SU-DHL-6 (cell line): ENCODE results near the gene C1GALT1.
"Not testable (repeated sequence)": the region's sequence is repeated elsewhere in the genome, so short reads cannot be mapped to it uniquely, and the experiment has no call there.

Experiments used
- EZH2phosphoT487 ChIP-seq: fragments of 200-600 bp; sonication (generic), shearing (Covaris generic); conservative IDR thresholded peaks from 2 replicates; pipeline ENCODE4 v1.6.1; 2018; ENCODE audit warnings: mild to moderate bottlenecking, antibody characterized with exemption, low read length, moderate library complexity, mixed read lengths
- TF ChIP-seq, protein P1 (sequence below): fragments of 200-600 bp; sonication (generic); IDR thresholded peaks from one replicate; pipeline ENCODE4 v1.5.1; 2017; ENCODE audit warnings: antibody characterized with exemption, mild to moderate bottlenecking, low read length, moderate library complexity; ENCODE audit not compliant: insufficient read depth, poor library complexity, severe bottlenecking

DNA sequence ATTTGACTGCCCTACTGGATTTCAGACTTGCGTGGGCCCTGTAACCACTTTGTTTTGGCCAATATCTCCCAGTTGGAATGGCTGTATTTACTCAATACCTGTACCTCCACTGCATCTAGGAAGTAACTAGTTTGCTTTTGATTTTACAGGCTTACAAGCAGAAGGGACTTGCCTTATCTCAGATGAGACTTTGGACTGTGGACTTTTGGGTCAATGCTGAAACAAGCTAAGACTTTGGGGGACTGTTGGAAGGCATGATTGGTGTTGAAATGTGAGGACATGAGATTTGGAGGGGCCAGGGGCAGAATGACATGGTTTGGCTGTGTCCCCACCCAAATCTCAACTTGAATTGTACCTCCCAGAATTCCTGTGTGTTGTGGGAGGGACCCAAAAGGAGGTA is 28.0 kb upstream of the C1GALT1 start:
- TF ChIP-seq, protein P1, sequence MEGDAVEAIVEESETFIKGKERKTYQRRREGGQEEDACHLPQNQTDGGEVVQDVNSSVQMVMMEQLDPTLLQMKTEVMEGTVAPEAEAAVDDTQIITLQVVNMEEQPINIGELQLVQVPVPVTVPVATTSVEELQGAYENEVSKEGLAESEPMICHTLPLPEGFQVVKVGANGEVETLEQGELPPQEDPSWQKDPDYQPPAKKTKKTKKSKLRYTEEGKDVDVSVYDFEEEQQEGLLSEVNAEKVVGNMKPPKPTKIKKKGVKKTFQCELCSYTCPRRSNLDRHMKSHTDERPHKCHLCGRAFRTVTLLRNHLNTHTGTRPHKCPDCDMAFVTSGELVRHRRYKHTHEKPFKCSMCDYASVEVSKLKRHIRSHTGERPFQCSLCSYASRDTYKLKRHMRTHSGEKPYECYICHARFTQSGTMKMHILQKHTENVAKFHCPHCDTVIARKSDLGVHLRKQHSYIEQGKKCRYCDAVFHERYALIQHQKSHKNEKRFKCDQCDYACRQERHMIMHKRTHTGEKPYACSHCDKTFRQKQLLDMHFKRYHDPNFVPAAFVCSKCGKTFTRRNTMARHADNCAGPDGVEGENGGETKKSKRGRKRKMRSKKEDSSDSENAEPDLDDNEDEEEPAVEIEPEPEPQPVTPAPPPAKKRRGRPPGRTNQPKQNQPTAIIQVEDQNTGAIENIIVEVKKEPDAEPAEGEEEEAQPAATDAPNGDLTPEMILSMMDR = not testable (repeated sequence)
- TF ChIP-seq EZH2phosphoT487 = not testable (repeated sequence)
